Activated CD4-positive, alpha-beta T cell treated with anti-CD3 and anti-CD28 coated beads, Interleukin-2, amount 50 U/mL, for 1 hour (primary cell): ENCODE measurements around the gene TBCD.

Source experiments
- DNase-seq: peaks from one replicate; pipeline ENCODE4 v3.0.0-alpha.2; 2020

TBCD gene

GRCh38 chr17:82812601-82813000, 60.7 kb downstream of the TBCD start:
- DNase-seq = no peak

DNA sequence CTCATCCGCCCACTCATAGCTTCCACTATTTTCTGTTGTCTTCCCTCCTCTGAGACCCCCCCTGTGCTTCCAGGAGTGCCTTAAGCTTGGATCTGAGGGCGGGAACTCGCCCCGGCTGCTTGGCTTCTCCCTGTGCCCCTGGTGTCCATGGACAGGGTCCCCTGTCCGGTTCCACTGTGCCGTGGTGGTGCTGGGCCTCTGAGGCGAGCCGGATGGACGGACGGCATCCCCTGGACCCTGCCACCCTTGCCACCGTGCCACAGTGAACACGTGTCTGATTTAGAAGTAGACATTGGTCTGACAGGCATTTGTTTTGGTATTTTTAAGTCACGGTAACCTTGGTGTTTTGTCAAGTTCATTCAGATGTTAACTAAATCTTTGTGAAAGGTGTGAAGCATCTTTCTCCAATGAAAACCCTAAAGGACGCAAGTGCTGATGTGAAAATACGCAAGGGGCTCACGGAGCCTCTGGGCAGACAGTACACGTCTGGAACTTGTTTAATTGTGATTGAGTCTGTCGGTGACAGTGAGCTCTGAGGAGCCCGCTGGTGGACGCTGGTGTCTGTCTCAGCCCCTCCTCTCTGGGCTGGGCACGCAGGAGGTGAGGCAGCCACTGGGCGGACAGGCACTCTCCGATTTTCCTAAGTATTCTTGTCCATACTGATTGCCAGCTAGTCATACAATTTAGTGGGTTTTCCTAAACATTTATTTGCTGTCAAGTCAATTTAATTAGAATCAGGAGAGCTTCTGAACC, 61.6 kb downstream of the TBCD start:
- no peak for DNase-seq

GRCh38 chr17:82814834-82815233, 63.0 kb downstream of the TBCD start:
- no peak for DNase-seq

DNA sequence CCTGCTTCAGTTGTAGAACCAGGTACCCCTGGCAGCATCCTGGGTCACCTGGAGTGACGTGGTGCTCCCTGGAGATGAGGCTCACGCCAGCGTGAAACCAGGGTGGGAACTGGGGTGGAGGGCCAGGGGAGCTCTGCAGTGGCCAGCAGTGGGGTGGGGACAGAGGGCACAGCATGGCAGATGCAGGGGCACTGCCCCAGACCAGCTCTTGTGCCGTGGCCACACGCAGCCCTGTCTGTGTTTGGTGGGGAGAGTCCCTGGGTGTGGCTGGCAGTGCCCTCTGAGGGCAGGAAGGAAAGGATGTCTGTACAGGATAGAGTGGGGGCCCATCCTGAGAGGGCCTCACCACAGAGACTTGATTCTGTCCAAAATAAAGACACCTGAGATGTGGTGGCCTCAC, 63.5 kb downstream of the TBCD start:
- DNase-seq = no peak

DNA sequence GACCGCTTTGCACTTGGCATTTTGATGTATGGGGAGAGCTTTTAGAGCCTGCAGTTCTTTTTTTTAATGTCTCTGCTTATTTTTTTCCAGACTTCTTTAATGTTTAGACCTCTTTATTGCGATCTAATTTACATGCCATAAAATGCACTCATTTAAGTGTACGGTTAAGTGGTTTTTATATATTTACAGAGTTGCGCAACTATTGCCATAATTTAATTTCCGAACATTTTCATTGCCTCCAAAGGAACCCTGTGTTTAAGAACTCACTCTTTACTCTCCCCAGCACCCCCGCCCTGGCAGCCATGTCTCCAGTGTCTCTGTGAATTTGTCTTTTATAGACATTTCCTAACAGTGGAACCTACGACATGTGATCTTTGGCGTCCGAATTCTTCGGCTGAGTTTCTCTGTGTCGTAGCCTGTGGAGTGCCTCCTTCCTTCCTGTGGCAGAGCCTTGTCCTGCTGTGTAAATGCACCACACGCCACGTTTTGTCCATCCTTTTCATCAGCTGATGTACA, 64.0 kb downstream of the TBCD start:
- DNase-seq = no peak

- no peak for DNase-seq
Measured at GRCh38 chr17:82816358-82816757, 64.5 kb downstream of the TBCD start.

GRCh38 chr17:82817947-82818346, 66.1 kb downstream of the TBCD start:
- no peak for DNase-seq

- DNase-seq = no peak
Measured at GRCh38 chr17:82820278-82821251, 68.7 kb downstream of the TBCD start.

- no peak for DNase-seq
Measured at GRCh38 chr17:82821554-82821953, 69.7 kb downstream of the TBCD start.

- no peak for DNase-seq
Measured at GRCh38 chr17:82822281-82822680, 70.4 kb downstream of the TBCD start.

DNA sequence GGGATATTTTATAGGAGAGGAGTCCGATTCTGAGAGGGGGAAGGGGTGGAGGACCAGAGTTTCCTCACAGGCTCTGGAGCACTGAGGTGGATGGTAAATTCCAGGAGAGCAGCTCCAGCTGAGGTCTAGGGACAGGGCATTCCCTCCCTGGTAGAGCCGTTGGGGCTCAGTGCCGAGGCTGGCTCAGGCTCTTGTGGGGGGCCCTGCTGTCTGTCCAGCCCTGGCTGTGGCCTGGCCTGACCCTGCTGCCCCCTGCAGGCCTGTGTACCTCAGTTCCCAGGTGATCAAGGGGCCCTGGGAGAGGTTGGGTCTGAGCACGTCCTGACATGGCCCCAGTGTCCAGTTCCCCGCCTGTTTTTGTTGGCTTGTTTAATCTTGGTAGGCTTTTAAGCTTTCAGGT, 71.1 kb downstream of the TBCD start:
- DNase-seq = no peak

GRCh38 chr17:82825540-82826124, 73.8 kb downstream of the TBCD start:
- DNase-seq = no peak

DNA sequence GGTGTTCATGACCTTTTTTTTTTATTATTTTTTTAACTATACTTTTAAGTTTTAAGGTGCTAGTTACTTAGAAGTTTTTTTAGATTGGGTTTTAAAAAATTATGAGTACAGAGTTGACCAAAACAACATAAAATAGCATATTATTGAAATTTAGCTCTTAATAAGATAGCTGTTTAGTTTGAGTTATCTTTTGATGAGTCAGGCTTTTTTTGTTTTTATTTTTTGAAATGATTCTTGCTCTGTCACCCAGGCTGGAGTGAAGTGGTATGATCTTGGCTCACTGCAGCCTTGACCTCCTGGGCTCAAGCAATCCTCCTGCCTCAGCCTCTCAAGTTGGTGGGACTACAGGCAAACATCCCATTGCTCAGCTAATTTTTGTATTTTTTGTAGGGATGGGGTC, 74.3 kb downstream of the TBCD start:
- DNase-seq = no peak

GRCh38 chr17:82826956-82827355, 75.1 kb downstream of the TBCD start:
- no peak for DNase-seq

DNA sequence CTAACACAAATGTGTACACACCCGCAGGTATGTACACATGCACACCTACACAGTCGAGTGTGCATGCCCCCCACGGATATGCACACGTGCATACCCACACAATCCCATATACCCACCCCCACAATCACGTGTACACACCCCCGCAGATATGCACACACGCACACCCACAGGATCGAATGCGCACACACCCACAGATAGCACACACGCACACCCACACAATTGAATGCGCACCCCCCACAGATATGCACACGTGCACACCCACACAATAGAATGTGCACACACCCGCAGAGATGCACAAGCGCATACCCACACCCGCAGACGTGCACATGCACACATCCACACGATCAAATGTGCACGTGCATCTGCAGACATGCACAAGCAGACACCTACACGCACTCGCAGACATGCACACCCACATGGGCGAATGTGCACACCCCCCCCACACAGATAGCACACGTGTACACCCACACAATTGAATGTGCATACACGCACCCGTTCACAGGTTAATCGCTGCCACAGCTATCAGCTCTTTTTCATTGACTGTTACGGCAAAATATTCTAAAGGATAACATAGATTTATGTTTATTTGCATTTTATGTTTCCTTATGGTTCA, 77.1 kb downstream of the TBCD start:
- no peak for DNase-seq

- DNase-seq = no peak
Measured at GRCh38 chr17:82830249-82830661, 78.4 kb downstream of the TBCD start.

GRCh38 chr17:82831041-82831817, 79.4 kb downstream of the TBCD start:
- DNase-seq = no peak

GRCh38 chr17:82831818-82832200, 79.9 kb downstream of the TBCD start:
- no peak for DNase-seq

DNA sequence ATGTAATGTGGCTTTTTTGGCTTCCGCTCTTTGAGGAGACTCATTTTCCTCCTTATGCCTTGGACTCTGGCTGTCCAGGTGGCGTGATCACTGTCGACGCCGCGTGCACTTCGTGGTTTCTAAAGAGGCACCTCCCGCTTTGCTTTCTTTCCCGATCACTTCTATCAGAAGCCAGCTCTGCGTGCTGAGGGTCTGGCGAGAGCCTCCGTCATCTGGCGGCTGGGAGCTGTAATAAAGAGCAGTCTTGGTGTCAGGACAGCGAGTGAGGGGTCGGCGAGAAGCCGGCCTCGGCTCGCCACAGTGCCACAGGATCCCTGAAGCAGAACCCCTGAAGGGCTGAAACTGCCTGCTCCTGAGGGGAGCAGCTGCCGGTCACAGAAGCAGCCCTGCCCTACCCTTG, 80.5 kb downstream of the TBCD start:
- DNase-seq = no peak

DNA sequence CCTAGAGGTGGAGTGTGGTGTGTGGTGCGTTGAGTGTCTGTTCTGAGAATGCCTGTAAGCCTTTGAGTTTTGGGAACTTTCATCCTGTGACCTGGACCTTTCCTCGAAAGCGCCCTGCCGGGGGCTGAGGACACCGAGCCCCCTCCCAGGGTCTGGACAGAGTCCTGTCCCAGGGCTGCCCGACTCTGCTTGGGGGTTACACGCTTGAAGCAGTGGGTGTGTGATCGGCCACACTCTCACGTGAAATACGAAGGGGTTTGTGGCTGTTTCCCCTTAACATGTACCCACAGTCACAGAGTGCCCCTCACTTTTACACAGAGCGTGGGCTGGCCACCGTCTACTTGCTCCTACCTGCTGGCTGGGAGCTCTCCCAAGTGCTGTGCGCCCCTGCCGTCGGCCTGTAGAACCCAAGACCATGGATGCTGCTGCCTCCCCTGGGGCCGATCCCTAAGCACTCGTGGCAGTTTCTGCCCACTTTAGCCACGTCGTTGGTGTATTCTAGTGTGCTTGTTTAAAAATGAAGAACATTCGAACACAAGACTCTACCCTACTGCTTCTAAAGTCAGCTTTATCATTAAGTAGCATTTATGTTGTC, 81.1 kb downstream of the TBCD start:
- DNase-seq = no peak

GRCh38 chr17:82835122-82835521, 83.3 kb downstream of the TBCD start:
- DNase-seq = no peak
